HCT116 (cell line): ENCODE data around the gene FAM240B. TPM values are rescaled to one million over a fixed set of nuclear protein-coding genes. Genes with fewer than 3 reads are reported as not detected.

Experiments used
- ATAC-seq: fragments of 200-7000 bp; cut with Tn5 transposase; 2 replicates; pipeline ENCODE4 v1.9.1; 2020; ENCODE audit warnings: mild to moderate bottlenecking, moderate library complexity
- Bru-seq: library from RNA; stranded (reverse); fragments of 400-500 nt; gene quantifications from one replicate; lab custom pipeline; 2021; lab: Mats Ljungman, UMichigan
- BruChase-seq, 2 experiments: library from RNA; stranded (reverse); fragments of 400-500 nt; gene quantifications; one replicate each; lab custom pipeline; 2021; lab: Mats Ljungman, UMichigan
- BruUV-seq: library from RNA; stranded (reverse); fragments of 400-500 nt; replicated peaks from 2 replicates; lab custom pipeline; 2021; lab: Mats Ljungman, UMichigan
- CTCF ChIA-PET: fragments of 300-600 bp; sonication (Branson Sonifier 250); formaldehyde crosslinking; loops from one replicate; lab custom pipeline; 2021; ENCODE audit warnings: antibody characterized with exemption; lab: Charles Lee
- POLR2A ChIA-PET: fragments of 300-600, 350-600 bp; sonication (Branson Sonifier 250); formaldehyde crosslinking; loops from one replicate; lab custom pipeline; 2021; ENCODE audit warnings: antibody characterized with exemption; lab: Charles Lee
- RAD21 ChIA-PET, 2 experiments: fragments of 300-600 bp; sonication (Branson Sonifier 250); formaldehyde crosslinking; loops; one replicate each; lab custom pipeline; 2023; ENCODE audit warnings: low total read pairs in 2 of 2; ENCODE audit not compliant: uncharacterized antibody in 2 of 2, unreplicated experiment in 2 of 2, low non-redundant PET in 1 of 2; lab: Charles Lee
- DNase-seq: peaks from one replicate; pipeline ENCODE4 v3.0.0-alpha.2; 2010; ENCODE audit warnings: low read depth, low spot score
- H2AFZ ChIP-seq: fragments of 200-600 bp; shearing (Covaris generic), sonication (generic); 2 replicates; pipeline ENCODE4 v1.6.1; 2017; ENCODE audit warnings: low read depth, mixed run types, mixed read lengths, antibody characterized with exemption, low read length; ENCODE audit not compliant: poor library complexity, severe bottlenecking
- H3K27ac ChIP-seq: 2 replicates; pipeline ENCODE4 v1.5.1; 2012; ENCODE audit warnings: low read depth, low read length
- H3K27me3 ChIP-seq: fragments of 200-600 bp; sonication (generic); 2 replicates; pipeline ENCODE4 v1.6.1; 2016; ENCODE audit warnings: mixed run types, low read length, mixed read lengths; ENCODE audit not compliant: insufficient read depth
- H3K36me3 ChIP-seq, 2 experiments: fragments of 200-500 bp in 1 of 2; fragments of 200-600 bp in 1 of 2; sonication (Bioruptor generic) in 1 of 2; sonication (generic) in 1 of 2; 2 replicates each; pipeline versions ENCODE4 v1.5.1 to v1.6.1; 2014 to 2016; ENCODE audit warnings: low read length in 2 of 2, inconsistent platforms in 1 of 2, mixed read lengths in 1 of 2, mixed run types in 1 of 2; ENCODE audit not compliant: insufficient read depth in 2 of 2, control insufficient read depth in 1 of 2
- H3K4me1 ChIP-seq, 2 experiments: fragments of 200-600 bp in 1 of 2; sonication (generic) in 1 of 2; 2 replicates each; pipeline versions ENCODE4 v1.5.1 to v1.6.1; 2012 to 2017; ENCODE audit warnings: low read length in 2 of 2, inconsistent platforms in 1 of 2, mild to moderate bottlenecking in 1 of 2, mixed read lengths in 1 of 2, mixed run types in 1 of 2, moderate library complexity in 1 of 2; ENCODE audit not compliant: insufficient read depth in 2 of 2, control insufficient read depth in 1 of 2
- H3K4me2 ChIP-seq: fragments of 200-600 bp; sonication (generic); 2 replicates; pipeline ENCODE4 v1.6.1; 2017; ENCODE audit warnings: mixed run types, low read length, mixed read lengths
- H3K4me3 ChIP-seq, 2 experiments: fragments of 200-600 bp in 1 of 2; sonication (generic) in 1 of 2; replicated peaks in 1 of 2; 2 replicates each; pipeline ENCODE4 v1.5.1; 2011 to 2016; ENCODE audit warnings: low read length in 2 of 2, control low read depth in 1 of 2, low read depth in 1 of 2, mild to moderate bottlenecking in 1 of 2, mixed read lengths in 1 of 2, mixed run types in 1 of 2
- H3K79me2 ChIP-seq: fragments of 200-600 bp; sonication (generic); 2 replicates; pipeline ENCODE4 v1.6.1; 2017; ENCODE audit warnings: mild to moderate bottlenecking, mixed run types, low read length, moderate library complexity, mixed read lengths; ENCODE audit not compliant: insufficient read depth
- H3K9ac ChIP-seq: fragments of 200-600 bp; sonication (generic); 2 replicates; pipeline ENCODE4 v1.6.1; 2016; ENCODE audit warnings: low read length, mixed read lengths
- H3K9me2 ChIP-seq: fragments of 200-600 bp; sonication (generic), shearing (Covaris generic); 2 replicates; pipeline ENCODE4 v1.6.1; 2017; ENCODE audit warnings: mixed run types, mild to moderate bottlenecking, moderate library complexity; ENCODE audit not compliant: insufficient read depth
- H3K9me3 ChIP-seq, 2 experiments: fragments of 200-500 bp in 1 of 2; fragments of 200-600 bp in 1 of 2; sonication (Bioruptor generic) in 1 of 2; sonication (generic) in 1 of 2; 2 replicates each; pipeline ENCODE4 v1.6.1; 2014 to 2017; ENCODE audit warnings: low read length in 2 of 2, mixed read lengths in 2 of 2, inconsistent platforms in 1 of 2, low read depth in 1 of 2, mild to moderate bottlenecking in 1 of 2, mixed run types in 1 of 2, moderate library complexity in 1 of 2; ENCODE audit not compliant: control insufficient read depth in 1 of 2, insufficient read depth in 1 of 2
- H4K20me1 ChIP-seq: fragments of 200-600 bp; sonication (generic), shearing (Covaris generic); 2 replicates; pipeline ENCODE4 v1.6.1; 2017; ENCODE audit warnings: mixed run types, mild to moderate bottlenecking, moderate library complexity; ENCODE audit not compliant: insufficient read depth
- CEBPB ChIP-seq: IDR thresholded peaks from 2 replicates; pipeline ENCODE4 v1.6.1; 2012; ENCODE audit warnings: low read depth
- FOSL1 ChIP-seq: IDR thresholded peaks from 2 replicates; pipeline ENCODE4 v1.6.1; 2012; ENCODE audit warnings: low read depth
- JUND ChIP-seq: IDR thresholded peaks from 2 replicates; pipeline ENCODE4 v1.6.1; 2012
- RAD21 ChIP-seq: IDR thresholded peaks from 2 replicates; pipeline ENCODE4 v1.6.1; 2012; ENCODE audit warnings: low read depth, mild to moderate bottlenecking
- YY1 ChIP-seq: IDR thresholded peaks from 2 replicates; pipeline ENCODE4 v1.6.1; 2011; ENCODE audit warnings: low read length, low read depth, moderate library complexity, mild to moderate bottlenecking; ENCODE audit not compliant: insufficient replicate concordance; ENCODE audit errors: extremely low read depth
- intact Hi-C: fragments of 100-400 bp; cut with micrococcal nuclease; formaldehyde crosslinking; loops from 2 replicates; pipeline ENCODE4 v1.10.0; 2022
- long read RNA-seq: library from polyadenylated mRNA; unstranded; transcript quantifications from one replicate; pipeline ENCODE4 v2.0.0, GENCODE V29; 2021; ENCODE audit not compliant: unreplicated experiment
- polyA plus RNA-seq: library from polyadenylated mRNA; unstranded; fragments of >200 nt; gene quantifications from 2 replicates; pipeline ENCODE4 v1.2.1, GENCODE V29; 2012; ENCODE audit warnings: missing spikeins
- total RNA-seq: library from RNA; stranded (reverse); gene quantifications from one replicate; pipeline ENCODE4 v1.2.1, GENCODE V29; 2021; ENCODE audit not compliant: unreplicated experiment
- TF ChIP-seq, protein P1 (sequence below), 3 experiments: fragments of 200-600 bp in 1 of 3; sonication (generic) in 1 of 3; IDR thresholded peaks in 2 of 3; conservative IDR thresholded peaks in 1 of 3; 2 replicates each; pipeline ENCODE4 v1.5.1; 2012 to 2017; ENCODE audit warnings: low read depth in 2 of 3, low read length in 2 of 3, antibody characterized with exemption in 1 of 3, borderline replicate concordance in 1 of 3, control low read depth in 1 of 3, mild to moderate bottlenecking in 1 of 3, mixed read lengths in 1 of 3, mixed run types in 1 of 3, moderate library complexity in 1 of 3; ENCODE audit not compliant: insufficient read depth in 1 of 3
- TF ChIP-seq, protein P2 (sequence below): IDR thresholded peaks from 2 replicates; pipeline ENCODE4 v1.6.1; 2012; ENCODE audit warnings: low read depth

Gene FAM240B
- not detected for total RNA-seq
- polyA plus RNA-seq, result not detected in 2 replicates
- Bru-seq, nascent RNA, result not detected
- not detected for BruChase-seq, experiment 1, labeled RNA remaining after a 6-hour chase
- BruChase-seq, experiment 2, labeled RNA remaining after a 2-hour chase, result not detected
- long read RNA-seq, result 0 reads

DNA sequence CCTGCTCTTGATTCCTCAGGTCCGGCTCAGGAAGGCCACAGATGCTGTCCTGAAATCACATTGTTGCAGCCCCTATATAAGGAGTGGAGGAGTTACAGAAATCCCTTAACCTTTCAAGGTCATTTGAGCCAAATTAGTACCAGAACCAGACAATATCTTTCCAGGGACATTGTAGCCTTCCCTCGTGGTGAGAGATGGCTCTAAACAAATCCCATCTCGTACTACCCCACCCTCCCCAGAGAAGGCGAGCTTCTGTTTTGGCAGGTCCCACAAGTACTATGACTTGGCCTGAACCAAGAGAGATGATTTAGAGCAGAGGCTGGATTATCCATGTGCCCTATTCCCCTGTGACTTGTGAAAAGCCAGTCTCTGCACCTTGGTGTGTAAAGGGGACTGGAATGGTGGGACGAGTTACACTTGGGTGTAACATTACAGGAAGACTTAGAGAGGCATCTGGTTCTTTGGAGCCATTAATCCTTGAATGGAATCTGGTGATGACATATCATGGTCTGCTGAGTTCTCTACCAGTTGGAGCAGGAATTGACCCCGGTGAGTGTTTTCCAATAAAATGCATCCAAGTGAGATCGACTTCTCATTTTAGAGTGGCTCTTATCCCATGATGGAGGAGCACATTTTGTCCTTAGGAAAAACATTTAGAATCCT lies at the start of gene FAM240B:
Gene FAM240B (minus strand): TSS at position 51 of the 663 bp plus-strand sequence. CDS start 16,134 bp downstream, outside the sequence.
- Histone ChIP-seq H3K79me2 (no peaks in the 10 kb centered on the region), H3K9ac (no peak within 1 kb of the TSS), H4K20me1 (no peaks in the 10 kb centered on the region), H3K4me3 (no peak within 1 kb of the TSS), H3K9me3 (no peaks in the 10 kb centered on the region), H3K9me2 (no peaks in the 10 kb centered on the region; the same call in 1 of the 2 replicates), H3K36me3 (no peaks in the 10 kb centered on the region), H2AFZ (no peak within 1 kb of the TSS), H3K27ac (no peak within 1 kb of the TSS), H3K4me1 (no peaks in the 10 kb centered on the region), H3K27me3 (no peaks in the 10 kb centered on the region), H3K4me2 (no peak within 1 kb of the TSS)
- POLR2A ChIA-PET, result no interaction called here
- intact Hi-C loops, result no loop called here
- RAD21 ChIA-PET, result no interaction called here
- TF ChIP-seq, protein P1, sequence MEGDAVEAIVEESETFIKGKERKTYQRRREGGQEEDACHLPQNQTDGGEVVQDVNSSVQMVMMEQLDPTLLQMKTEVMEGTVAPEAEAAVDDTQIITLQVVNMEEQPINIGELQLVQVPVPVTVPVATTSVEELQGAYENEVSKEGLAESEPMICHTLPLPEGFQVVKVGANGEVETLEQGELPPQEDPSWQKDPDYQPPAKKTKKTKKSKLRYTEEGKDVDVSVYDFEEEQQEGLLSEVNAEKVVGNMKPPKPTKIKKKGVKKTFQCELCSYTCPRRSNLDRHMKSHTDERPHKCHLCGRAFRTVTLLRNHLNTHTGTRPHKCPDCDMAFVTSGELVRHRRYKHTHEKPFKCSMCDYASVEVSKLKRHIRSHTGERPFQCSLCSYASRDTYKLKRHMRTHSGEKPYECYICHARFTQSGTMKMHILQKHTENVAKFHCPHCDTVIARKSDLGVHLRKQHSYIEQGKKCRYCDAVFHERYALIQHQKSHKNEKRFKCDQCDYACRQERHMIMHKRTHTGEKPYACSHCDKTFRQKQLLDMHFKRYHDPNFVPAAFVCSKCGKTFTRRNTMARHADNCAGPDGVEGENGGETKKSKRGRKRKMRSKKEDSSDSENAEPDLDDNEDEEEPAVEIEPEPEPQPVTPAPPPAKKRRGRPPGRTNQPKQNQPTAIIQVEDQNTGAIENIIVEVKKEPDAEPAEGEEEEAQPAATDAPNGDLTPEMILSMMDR (IDR thresholded peaks at IDR 0.05 in 2 of 3, conservative IDR thresholded peaks at IDR 0.05 in 1 of 3; ENCODE audit: borderline replicate concordance in 1 of 3, insufficient read depth in 1 of 3, low read depth in 2 of 3, low read length in 2 of 3), result no peak
- TF ChIP-seq JUND (no peak), RAD21 (no peak), FOSL1 (no peak), CEBPB (no peak), YY1 (no peak)
- TF ChIP-seq, protein P2, sequence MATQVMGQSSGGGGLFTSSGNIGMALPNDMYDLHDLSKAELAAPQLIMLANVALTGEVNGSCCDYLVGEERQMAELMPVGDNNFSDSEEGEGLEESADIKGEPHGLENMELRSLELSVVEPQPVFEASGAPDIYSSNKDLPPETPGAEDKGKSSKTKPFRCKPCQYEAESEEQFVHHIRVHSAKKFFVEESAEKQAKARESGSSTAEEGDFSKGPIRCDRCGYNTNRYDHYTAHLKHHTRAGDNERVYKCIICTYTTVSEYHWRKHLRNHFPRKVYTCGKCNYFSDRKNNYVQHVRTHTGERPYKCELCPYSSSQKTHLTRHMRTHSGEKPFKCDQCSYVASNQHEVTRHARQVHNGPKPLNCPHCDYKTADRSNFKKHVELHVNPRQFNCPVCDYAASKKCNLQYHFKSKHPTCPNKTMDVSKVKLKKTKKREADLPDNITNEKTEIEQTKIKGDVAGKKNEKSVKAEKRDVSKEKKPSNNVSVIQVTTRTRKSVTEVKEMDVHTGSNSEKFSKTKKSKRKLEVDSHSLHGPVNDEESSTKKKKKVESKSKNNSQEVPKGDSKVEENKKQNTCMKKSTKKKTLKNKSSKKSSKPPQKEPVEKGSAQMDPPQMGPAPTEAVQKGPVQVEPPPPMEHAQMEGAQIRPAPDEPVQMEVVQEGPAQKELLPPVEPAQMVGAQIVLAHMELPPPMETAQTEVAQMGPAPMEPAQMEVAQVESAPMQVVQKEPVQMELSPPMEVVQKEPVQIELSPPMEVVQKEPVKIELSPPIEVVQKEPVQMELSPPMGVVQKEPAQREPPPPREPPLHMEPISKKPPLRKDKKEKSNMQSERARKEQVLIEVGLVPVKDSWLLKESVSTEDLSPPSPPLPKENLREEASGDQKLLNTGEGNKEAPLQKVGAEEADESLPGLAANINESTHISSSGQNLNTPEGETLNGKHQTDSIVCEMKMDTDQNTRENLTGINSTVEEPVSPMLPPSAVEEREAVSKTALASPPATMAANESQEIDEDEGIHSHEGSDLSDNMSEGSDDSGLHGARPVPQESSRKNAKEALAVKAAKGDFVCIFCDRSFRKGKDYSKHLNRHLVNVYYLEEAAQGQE, result no peak
- DNase-seq, result no peak
- CTCF ChIA-PET, result interaction anchor here (1.3 kb wide), 1 partner anchor 78 kb away, joined by 3 read pairs; no protein-coding TSS in a partner anchor
- no TSS peak for BruUV-seq
- no peak for ATAC-seq
